ENCODE data around the gene ATG10.

The ATG10 gene

DNA sequence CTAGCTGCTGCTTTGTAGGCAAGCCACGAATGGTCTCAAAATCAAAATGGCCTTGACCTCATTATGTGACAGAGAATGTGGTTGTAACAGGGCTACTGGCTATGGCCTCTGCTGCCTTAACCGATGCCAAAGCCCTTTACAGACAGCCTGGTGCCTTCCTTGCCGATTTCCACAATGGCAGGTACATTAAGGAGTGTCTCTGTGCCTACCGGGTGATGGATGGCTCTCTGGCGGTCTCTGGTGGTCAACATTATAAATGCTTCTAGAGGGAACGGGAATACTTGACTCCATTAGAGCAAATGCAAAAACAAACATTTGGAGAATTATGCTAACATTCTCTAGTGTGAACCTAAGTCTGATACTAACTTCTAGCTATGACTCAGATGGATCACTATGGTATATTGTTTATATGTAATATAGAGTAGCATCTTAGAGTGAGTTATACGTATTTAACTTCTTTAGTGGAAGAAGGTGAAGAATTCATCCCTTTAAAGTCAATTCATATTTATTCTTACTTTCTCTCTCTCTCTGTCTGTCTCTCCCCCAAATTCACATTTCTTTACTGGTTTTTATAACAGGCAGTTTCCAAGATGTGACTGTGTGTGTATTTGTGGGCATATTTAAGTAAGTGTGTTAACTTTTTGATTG lies 253.8 kb downstream of the ATG10 start:
- TF ChIP-seq RAD21 (IDR thresholded peaks at IDR 0.05; ENCODE audit: low read depth), result peak; percentile 88
- TF ChIP-seq EGR1 (IDR thresholded peaks at IDR 0.05), result no peak
- no peak for TF ChIP-seq TCF12 (IDR thresholded peaks at IDR 0.05; ENCODE audit: low read depth)
- no peak for TF ChIP-seq CEBPB (IDR thresholded peaks at IDR 0.05)
- TF ChIP-seq, protein P1, sequence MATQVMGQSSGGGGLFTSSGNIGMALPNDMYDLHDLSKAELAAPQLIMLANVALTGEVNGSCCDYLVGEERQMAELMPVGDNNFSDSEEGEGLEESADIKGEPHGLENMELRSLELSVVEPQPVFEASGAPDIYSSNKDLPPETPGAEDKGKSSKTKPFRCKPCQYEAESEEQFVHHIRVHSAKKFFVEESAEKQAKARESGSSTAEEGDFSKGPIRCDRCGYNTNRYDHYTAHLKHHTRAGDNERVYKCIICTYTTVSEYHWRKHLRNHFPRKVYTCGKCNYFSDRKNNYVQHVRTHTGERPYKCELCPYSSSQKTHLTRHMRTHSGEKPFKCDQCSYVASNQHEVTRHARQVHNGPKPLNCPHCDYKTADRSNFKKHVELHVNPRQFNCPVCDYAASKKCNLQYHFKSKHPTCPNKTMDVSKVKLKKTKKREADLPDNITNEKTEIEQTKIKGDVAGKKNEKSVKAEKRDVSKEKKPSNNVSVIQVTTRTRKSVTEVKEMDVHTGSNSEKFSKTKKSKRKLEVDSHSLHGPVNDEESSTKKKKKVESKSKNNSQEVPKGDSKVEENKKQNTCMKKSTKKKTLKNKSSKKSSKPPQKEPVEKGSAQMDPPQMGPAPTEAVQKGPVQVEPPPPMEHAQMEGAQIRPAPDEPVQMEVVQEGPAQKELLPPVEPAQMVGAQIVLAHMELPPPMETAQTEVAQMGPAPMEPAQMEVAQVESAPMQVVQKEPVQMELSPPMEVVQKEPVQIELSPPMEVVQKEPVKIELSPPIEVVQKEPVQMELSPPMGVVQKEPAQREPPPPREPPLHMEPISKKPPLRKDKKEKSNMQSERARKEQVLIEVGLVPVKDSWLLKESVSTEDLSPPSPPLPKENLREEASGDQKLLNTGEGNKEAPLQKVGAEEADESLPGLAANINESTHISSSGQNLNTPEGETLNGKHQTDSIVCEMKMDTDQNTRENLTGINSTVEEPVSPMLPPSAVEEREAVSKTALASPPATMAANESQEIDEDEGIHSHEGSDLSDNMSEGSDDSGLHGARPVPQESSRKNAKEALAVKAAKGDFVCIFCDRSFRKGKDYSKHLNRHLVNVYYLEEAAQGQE (IDR thresholded peaks at IDR 0.05; ENCODE audit: low read depth), result no peak
- no peak for TF ChIP-seq ZBTB7A (IDR thresholded peaks at IDR 0.05; ENCODE audit: low read depth)
- peak; percentile 50; the same call in 1 of the 2 replicates for TF ChIP-seq YY1 (IDR thresholded peaks at IDR 0.05; ENCODE audit: low read depth)
- TF ChIP-seq NFIC (IDR thresholded peaks at IDR 0.05), result no peak
- TF ChIP-seq TEAD4 (IDR thresholded peaks at IDR 0.05), result no peak
- no peak for TF ChIP-seq TAF1 (IDR thresholded peaks at IDR 0.05; ENCODE audit: low read depth)
- TF ChIP-seq, protein P2, sequence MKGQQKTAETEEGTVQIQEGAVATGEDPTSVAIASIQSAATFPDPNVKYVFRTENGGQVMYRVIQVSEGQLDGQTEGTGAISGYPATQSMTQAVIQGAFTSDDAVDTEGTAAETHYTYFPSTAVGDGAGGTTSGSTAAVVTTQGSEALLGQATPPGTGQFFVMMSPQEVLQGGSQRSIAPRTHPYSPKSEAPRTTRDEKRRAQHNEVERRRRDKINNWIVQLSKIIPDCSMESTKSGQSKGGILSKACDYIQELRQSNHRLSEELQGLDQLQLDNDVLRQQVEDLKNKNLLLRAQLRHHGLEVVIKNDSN (IDR thresholded peaks at IDR 0.05), result no peak
- TF ChIP-seq EP300 (IDR thresholded peaks at IDR 0.05; ENCODE audit: borderline replicate concordance), result no peak
- no peak for TF ChIP-seq CREB1 (IDR thresholded peaks at IDR 0.05; ENCODE audit: low read depth)
- no peak for TF ChIP-seq FOXM1 (IDR thresholded peaks at IDR 0.05; ENCODE audit: borderline replicate concordance, low read depth)
- TF ChIP-seq, protein P3, sequence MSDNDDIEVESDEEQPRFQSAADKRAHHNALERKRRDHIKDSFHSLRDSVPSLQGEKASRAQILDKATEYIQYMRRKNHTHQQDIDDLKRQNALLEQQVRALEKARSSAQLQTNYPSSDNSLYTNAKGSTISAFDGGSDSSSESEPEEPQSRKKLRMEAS (IDR thresholded peaks at IDR 0.05), result no peak

DNA sequence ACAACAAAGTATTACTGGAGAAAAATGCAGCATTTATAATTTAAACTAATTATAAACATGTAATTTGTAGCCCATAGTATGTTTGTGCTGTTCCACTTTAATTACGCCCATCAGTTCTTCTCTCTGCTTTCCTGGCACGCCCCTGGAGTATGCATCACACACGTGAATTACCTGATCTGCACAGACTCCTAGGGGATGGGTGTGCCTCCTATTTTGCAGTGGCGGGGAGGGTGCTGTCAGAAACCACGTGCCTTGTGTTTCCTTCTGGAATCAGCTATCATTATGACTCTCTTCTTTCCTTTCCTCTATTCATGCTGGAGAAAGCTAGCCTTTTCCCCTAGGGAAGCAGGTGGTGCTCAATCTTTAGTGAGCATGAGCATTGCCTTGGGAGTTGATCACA lies 263.1 kb downstream of the ATG10 start:
- TF ChIP-seq, protein P1 (IDR thresholded peaks at IDR 0.05; ENCODE audit: low read depth), result no peak
- TF ChIP-seq FOXM1 (IDR thresholded peaks at IDR 0.05; ENCODE audit: borderline replicate concordance, low read depth) (no peak), YY1 (IDR thresholded peaks at IDR 0.05; ENCODE audit: low read depth) (no peak), TEAD4 (IDR thresholded peaks at IDR 0.05) (no peak), CEBPB (IDR thresholded peaks at IDR 0.05) (no peak), CREB1 (IDR thresholded peaks at IDR 0.05; ENCODE audit: low read depth) (no peak), ZBTB7A (IDR thresholded peaks at IDR 0.05; ENCODE audit: low read depth) (no peak), RAD21 (IDR thresholded peaks at IDR 0.05; ENCODE audit: low read depth) (no peak), TAF1 (IDR thresholded peaks at IDR 0.05; ENCODE audit: low read depth) (no peak)
- TF ChIP-seq, protein P2 (IDR thresholded peaks at IDR 0.05), result no peak

DNA sequence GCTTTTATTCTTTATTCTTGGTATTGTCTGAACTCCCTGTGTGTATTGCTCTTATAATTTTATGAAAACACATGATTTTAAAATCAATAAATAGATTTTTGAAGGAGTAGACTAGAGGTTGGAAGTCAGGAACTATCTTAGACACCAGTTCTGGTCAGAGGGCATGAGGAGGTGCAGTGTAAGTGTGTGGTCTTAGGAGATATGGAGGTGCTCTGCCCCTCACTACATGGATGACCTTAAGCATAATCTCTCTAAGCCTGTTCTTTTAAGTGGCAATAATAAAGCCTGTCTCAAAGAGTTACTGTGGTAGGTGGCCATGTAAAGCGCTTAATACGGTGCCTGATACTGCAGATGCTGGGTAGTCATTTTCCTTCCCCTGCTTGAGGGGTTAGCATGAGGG lies 272.3 kb downstream of the ATG10 start:
- TF ChIP-seq, protein P1 (IDR thresholded peaks at IDR 0.05; ENCODE audit: low read depth), result no peak
- TF ChIP-seq TCF12 (IDR thresholded peaks at IDR 0.05; ENCODE audit: low read depth) (no peak), CREB1 (IDR thresholded peaks at IDR 0.05; ENCODE audit: low read depth) (no peak), EGR1 (IDR thresholded peaks at IDR 0.05) (no peak), NFIC (IDR thresholded peaks at IDR 0.05) (no peak), TAF1 (IDR thresholded peaks at IDR 0.05; ENCODE audit: low read depth) (no peak), FOXM1 (IDR thresholded peaks at IDR 0.05; ENCODE audit: borderline replicate concordance, low read depth) (no peak), YY1 (IDR thresholded peaks at IDR 0.05; ENCODE audit: low read depth) (no peak), TEAD4 (IDR thresholded peaks at IDR 0.05) (no peak), ZBTB7A (IDR thresholded peaks at IDR 0.05; ENCODE audit: low read depth) (no peak), RAD21 (IDR thresholded peaks at IDR 0.05; ENCODE audit: low read depth) (no peak), CEBPB (IDR thresholded peaks at IDR 0.05) (no peak), EP300 (IDR thresholded peaks at IDR 0.05; ENCODE audit: borderline replicate concordance) (no peak)
- TF ChIP-seq, protein P2 (IDR thresholded peaks at IDR 0.05), result no peak
- TF ChIP-seq, protein P3 (IDR thresholded peaks at IDR 0.05), result no peak
